Measurements from ENCODE around the gene ABCB9.
"Not testable (repeated sequence)": the region's sequence is repeated elsewhere in the genome, so short reads cannot be mapped to it uniquely, and the experiment has no call there.

Gene ABCB9

DNA sequence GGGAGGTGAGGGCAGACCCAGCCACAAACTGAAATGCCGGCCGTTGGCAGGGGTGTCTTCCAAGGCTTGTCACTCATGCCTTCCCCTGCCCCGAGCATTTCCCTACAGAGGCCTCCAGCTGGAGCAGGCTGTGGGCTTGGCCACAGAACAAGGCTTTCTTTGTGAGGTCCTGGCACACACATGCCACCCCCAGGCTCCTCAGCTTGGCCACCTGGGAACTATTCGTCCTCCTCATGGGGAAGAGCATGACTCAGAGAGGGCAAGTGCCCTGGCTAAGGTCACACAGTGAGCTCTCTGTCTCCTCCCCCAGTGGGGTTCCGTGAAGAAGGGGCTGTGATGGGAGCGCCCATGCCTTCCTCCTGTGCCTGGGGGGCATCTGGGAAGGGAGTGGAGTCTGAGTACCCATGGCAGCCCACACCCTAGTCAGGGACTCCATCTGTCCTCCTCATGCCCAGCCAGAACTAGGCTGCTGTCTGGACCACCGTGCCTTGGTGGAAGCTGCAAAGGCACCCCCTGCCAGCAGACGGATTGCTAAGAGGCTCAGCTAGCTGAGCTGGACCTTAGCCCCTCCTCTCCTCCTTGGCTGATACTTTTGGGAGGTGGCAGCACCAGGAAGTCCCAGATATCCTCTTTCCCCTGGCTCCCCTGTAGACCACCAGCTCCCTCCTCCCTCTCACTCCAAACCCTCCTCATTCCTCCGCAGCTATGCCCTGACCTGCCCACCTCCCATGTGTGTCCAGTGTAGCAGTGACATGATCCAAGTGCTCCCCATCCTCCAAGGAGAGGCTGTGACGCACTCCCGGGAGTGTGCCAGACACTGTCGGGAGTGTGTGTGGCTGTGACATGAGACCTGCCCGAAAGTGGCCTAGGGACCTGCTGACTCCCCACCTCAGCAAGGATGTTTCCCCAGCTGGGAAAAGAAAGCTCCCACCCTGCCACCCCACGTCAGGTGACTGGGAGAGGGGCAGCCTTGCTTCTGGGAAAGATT lies 21.4 kb downstream of the ABCB9 start:
- Mint-ChIP-seq H3K4me3 (no peak overlapping the region), H3K27ac (peak overlapping the region; percentile 43), H3K4me1 (peaks cover 14% of the 10 kb centered on the region)

DNA sequence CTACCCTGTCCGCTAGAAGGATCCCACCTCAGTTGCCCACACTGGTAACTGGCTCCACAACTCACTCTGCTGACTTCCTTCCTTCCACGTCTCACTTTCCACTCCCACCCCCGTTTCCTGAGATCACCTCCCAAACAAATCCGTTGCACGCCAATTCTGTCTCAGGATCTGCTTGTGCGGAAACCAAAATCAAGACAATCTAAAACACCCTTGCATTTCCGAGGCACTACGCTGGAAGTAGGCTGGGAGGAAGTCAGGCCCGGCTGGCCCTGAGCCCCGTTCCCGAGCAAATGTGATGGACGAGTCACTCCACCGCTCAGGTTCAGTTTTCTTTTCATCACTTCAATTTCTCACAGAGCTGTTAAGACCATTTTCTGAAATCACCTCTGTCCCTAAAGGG lies 23.1 kb downstream of the ABCB9 start:
- no peak overlapping the region for H3K27ac Mint-ChIP-seq
- H3K4me1 Mint-ChIP-seq, result peaks cover 14% of the 10 kb centered on the region

More for the DNA sequence above, 21.4 kb downstream of the ABCB9 start:
- no peaks in the 10 kb centered on the region for H3K27me3 Mint-ChIP-seq
- peaks cover 3% of the 10 kb centered on the region for H3K36me3 Mint-ChIP-seq
- no peaks in the 10 kb centered on the region for H3K9me3 Mint-ChIP-seq

DNA sequence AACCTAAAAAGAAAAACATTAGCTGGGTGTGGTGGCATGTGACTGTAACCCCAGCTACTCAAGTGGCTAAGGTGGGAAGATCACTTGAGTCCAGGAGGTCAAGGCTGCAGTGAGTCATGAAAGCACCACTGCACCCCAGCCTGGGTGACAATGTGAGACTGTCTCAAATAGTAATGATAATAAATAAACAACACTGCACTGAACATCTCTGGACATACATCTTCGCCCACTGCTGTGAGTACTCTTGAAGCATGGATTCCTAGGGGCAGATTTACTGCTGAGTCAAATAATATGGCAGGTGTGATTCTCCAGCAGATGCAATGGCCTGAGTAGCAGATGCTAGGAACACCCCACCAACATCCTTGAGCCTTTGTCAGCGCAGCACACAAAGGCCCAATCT lies 23.6 kb downstream of the ABCB9 start:
- Mint-ChIP-seq H3K4me3 (no peak overlapping the region), H3K4me1 (peaks cover 14% of the 10 kb centered on the region), H3K36me3 (peaks cover 6% of the 10 kb centered on the region), H3K9me3 (no peaks in the 10 kb centered on the region), H3K27me3 (no peaks in the 10 kb centered on the region), H3K27ac (no peak overlapping the region)

More for the DNA sequence above, 23.1 kb downstream of the ABCB9 start:
- Mint-ChIP-seq H3K36me3 (peaks cover 6% of the 10 kb centered on the region), H3K9me3 (no peaks in the 10 kb centered on the region), H3K4me3 (peak overlapping the region; percentile 41), H3K27me3 (no peaks in the 10 kb centered on the region)

DNA sequence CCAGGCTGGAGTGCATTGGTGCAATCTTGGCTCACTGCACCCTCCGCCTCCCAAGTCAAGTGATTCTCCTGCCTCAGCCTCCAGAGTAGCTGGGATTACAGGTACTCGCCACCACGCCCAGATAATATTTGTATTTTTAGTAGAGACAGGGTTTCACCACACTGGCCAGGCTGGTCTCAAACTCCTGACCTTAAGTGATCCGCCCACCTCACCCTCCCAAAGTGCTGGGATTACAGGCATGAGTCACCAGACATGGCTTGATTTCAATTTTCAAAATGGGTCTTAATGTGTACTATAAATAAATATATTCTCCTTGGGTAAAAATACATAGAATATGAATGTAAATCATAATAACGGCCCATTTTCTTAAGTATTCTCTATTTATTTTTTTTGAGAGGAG lies 24.9 kb downstream of the ABCB9 start:
- H3K4me1 Mint-ChIP-seq, H3K27me3 Mint-ChIP-seq, H3K9me3 Mint-ChIP-seq, H3K4me3 Mint-ChIP-seq, H3K27ac Mint-ChIP-seq, H3K36me3 Mint-ChIP-seq: not testable (repeated sequence)

DNA sequence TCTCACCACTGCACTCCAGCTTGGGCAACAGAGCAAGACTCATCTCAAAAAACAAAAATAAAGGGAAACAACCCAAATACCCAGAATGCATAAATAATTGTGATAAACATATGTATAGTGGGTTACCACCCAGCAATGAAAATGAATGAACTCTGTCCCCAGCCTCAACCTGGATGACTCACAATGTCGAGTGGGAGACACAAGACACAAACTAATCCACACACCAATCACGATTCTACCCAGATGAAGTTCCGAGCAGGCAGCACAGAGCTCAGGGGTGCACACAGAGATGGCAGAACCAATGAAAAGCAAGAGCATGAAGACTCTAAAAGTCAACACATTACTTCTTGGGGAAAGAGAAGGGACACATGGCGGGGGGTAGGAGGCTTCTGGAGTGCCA lies 27.1 kb downstream of the ABCB9 start:
- Mint-ChIP-seq H3K27ac (no peak overlapping the region), H3K36me3 (peaks cover 4% of the 10 kb centered on the region), H3K9me3 (no peaks in the 10 kb centered on the region), H3K4me1 (no peaks in the 10 kb centered on the region), H3K27me3 (no peaks in the 10 kb centered on the region), H3K4me3 (no peak overlapping the region)

DNA sequence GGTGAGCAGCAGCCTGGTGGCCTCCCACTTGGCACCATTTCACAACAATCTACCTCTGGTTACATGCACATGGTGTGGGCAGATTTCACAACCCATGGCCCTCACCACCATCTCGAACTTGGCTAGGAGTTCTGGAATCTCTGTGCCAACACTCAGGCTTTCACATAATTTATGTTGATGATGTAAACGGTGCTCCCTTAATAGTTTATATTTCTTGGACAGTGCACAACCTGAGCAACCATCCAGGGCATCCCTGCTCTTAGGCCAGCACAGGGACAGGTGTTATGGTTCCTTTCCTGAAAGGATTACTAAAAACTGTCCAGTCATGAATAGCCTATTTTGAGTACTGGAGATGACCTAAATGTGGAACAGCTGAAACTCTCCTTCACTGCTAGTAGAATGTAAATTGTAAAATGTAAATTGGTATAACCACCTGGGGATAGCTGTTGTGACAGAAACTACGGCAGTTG lies 28.6 kb downstream of the ABCB9 start:
- Mint-ChIP-seq H3K4me1 (no peaks in the 10 kb centered on the region), H3K4me3 (no peak overlapping the region), H3K36me3 (peaks cover 3% of the 10 kb centered on the region), H3K27ac (no peak overlapping the region), H3K27me3 (no peaks in the 10 kb centered on the region), H3K9me3 (no peaks in the 10 kb centered on the region)

DNA sequence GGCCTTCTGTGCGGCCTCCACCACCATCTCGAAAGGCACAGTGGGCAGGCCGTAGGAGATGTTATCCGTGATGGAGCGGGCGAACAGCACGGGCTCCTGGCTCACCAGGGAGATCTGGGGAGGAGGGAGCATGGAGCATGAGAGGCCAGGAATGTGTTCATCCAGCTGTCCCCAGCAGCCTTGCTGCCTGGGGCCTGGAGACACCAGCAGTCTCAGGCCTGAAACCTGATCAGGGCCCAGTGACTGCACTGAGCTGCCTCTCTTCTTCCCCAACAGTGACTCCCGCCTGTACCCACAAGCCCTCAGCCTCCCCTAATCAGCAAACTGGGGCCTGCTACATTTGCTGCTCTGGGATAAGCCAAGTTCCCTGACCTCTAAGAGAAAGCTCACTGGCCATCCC lies 30.9 kb downstream of the ABCB9 start:
- H3K9me3 Mint-ChIP-seq, result no peaks in the 10 kb centered on the region

DNA sequence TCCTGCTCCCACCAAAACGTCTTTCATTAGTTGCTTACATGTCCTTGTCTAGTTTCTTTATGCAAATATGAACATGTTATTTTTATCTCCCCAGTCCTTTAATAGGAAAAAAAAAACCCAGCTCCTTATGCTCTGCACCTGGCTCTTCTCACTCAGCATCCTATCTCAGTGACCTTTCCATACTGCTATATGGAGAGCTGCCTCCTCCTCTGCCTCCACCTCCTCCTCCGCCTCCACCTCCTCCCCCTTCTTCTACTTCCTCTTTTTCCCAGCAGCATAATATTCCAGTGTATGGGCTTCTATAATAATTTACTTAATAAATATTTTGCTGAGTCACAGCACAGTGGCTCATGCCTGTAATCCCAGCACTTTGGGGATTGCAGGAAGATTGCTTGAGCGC lies 31.5 kb downstream of the ABCB9 start:
- Mint-ChIP-seq H3K27me3 (no peaks in the 10 kb centered on the region), H3K27ac (no peak overlapping the region), H3K4me1 (no peaks in the 10 kb centered on the region), H3K4me3 (no peak overlapping the region), H3K36me3 (peaks cover 3% of the 10 kb centered on the region), H3K9me3 (no peaks in the 10 kb centered on the region)

More for the DNA sequence above, 30.9 kb downstream of the ABCB9 start:
- Mint-ChIP-seq H3K36me3 (peaks cover 3% of the 10 kb centered on the region), H3K27me3 (no peaks in the 10 kb centered on the region), H3K4me3 (no peak overlapping the region), H3K27ac (no peak overlapping the region), H3K4me1 (no peaks in the 10 kb centered on the region)

DNA sequence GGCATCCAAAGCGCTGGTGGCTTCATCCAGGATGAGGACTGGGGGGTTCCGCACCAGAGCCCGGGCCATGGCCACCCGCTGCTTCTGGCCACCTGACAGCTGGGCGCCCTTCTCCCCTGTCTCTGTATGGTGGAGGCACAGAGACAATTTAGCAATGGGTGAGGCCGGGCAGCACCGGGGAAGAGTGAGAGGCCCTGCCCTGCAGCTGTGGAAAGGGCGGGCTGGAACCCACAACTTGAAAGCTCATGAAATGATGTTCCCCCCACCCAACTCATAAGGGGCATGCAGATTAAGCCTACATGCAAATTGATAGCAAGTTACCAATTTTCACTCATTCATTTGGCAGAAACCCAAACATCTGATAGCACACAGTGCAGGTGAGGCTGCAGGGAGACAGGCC lies 34.1 kb downstream of the ABCB9 start:
- Mint-ChIP-seq H3K4me1 (no peaks in the 10 kb centered on the region), H3K36me3 (peaks cover 1% of the 10 kb centered on the region), H3K9me3 (no peaks in the 10 kb centered on the region), H3K27ac (no peak overlapping the region), H3K4me3 (no peak overlapping the region), H3K27me3 (no peaks in the 10 kb centered on the region)

DNA sequence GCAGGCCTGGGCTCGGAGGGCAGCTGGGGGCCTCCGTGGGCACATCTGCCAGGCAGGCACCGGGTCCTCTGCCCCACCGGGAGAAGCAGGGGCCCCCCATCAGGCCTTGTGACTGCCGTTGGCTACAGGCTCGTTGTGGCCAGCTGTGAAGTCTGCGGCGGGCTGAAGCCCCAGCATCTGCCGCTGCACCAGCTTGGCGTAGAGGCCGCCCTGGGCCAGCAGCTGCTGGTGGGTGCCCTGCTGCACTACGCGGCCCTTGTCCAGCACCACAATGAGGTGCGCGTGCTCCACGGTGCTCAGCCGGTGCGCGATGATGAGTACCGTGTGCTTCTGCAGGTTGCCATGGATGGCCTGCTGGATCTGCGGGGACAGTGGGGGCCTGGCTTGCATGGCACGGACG lies 36.5 kb downstream of the ABCB9 start:
- Mint-ChIP-seq H3K9me3 (no peaks in the 10 kb centered on the region), H3K27ac (no peak overlapping the region), H3K4me1 (no peaks in the 10 kb centered on the region), H3K4me3 (no peak overlapping the region), H3K27me3 (no peaks in the 10 kb centered on the region), H3K36me3 (peaks cover 1% of the 10 kb centered on the region)

DNA sequence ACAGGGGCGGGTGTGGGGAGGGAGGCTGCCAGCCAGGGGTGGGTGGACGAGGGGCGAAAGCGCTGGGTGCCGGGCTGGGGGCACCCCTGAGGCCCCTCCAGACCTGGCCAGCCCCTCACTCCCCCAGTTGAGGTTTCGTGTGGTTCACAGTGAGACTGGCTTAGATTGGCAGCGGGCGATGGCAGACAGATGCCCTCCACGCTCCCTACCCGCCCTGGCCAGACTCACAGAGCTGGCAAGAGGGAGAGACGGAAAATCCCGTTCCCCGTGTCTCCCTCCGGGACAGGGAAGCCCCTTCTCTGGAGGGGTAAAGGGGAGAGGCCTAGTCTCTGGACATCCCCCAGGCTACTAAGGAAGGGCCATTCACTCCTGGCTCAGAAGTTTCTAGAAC lies 37.1 kb downstream of the ABCB9 start:
- Mint-ChIP-seq H3K36me3 (peaks cover 1% of the 10 kb centered on the region), H3K27me3 (no peaks in the 10 kb centered on the region), H3K4me1 (no peaks in the 10 kb centered on the region), H3K9me3 (no peaks in the 10 kb centered on the region), H3K27ac (no peak overlapping the region), H3K4me3 (no peak overlapping the region)

DNA sequence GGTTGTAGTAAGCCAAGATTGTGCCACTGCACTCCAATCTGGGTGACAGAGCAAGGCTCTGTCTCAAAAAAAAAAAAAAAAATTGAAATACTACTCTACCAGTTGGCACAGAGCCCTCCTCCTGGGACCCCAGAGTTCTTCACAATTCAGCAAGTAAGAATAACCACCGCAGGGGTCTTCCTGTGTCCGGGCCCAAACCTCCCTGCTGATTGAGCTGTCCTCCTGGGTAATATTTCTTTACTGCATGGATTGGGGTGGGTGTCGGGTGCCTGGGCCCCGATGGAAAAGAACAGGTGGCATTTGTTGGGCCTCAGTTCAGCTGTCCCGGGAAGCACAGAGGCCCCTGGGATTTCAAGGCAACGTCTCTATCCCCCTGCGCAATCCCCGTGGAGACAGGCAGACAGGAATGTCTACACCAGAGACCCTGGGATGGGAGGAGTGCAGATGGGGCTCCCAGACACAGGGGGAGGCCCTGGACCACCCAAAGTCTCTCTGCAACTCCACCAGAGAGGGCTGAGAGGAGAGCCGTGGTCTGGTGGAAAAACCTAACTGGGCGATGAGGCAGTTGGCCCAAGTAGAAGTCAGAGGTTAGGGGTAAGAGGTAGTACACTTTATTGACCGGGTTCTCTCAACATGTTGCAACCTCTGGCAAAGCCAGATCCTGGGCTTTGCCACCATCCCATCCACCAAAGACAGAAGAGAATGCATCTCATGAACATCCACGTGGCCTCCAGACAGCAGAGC lies 37.7 kb downstream of the ABCB9 start:
- Mint-ChIP-seq H3K4me3 (no peak overlapping the region), H3K27ac (no peak overlapping the region), H3K9me3 (no peaks in the 10 kb centered on the region), H3K36me3 (peaks cover 1% of the 10 kb centered on the region), H3K27me3 (no peaks in the 10 kb centered on the region), H3K4me1 (no peaks in the 10 kb centered on the region)

DNA sequence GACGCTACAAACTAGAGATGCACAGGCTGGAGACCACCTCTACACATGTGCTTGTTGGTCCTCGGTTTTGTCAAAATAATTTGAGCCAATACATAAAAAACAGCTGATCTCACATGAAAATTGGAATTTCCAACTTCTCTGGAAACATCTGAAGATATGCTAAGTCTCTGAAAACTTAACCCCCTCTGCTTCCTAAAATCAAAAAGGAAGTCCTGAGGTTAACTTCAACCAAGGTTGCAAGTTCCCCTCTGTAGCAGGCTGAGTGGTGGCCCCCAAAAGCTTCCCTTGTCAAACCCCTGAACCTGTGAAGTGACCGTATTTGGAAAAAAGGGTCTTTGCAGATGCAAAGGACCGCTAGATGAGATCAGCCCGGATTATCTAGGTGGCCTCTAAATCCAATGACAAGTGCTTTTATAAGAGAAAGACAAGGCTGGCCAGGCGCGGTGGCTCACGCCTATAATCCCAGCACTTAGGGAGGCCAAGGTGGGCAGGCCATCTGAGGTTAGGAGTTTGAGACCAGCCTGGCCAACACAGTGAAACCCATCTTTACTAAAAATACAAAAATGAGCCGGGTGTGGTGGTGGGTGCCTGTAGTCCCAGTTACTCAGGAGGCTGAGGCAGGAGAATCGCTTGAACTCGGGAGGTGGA lies 38.4 kb downstream of the ABCB9 start:
- H3K4me3 Mint-ChIP-seq, result no peak overlapping the region
- no peaks in the 10 kb centered on the region for H3K4me1 Mint-ChIP-seq
- no peaks in the 10 kb centered on the region for H3K27me3 Mint-ChIP-seq
- H3K36me3 Mint-ChIP-seq, result peaks cover 1% of the 10 kb centered on the region
- H3K9me3 Mint-ChIP-seq, result no peaks in the 10 kb centered on the region
- no peak overlapping the region for H3K27ac Mint-ChIP-seq

DNA sequence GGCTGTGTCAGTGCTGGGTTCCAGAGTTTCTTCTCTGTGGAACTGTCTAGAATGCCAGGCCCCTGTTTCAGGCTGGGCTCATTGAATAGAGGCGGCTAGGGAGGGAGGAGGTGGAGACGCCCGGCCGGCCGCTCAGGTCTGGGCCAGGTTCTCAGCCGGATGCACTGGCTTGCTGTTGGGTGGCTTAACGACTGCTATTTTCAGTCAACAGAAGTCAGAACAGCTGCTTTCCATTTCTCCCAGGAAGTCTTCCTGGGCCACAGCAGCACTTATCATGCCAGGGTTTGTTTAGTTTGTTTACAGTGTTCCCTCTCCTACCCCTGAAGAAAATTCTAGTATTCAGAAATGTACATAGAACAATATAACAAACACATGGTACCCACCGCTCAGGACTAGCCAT lies 44.3 kb downstream of the ABCB9 start:
- no peaks in the 10 kb centered on the region for H3K36me3 Mint-ChIP-seq
- H3K4me3 Mint-ChIP-seq, result no peak overlapping the region
- H3K27me3 Mint-ChIP-seq, result no peaks in the 10 kb centered on the region
- H3K27ac Mint-ChIP-seq, result no peak overlapping the region
- no peaks in the 10 kb centered on the region for H3K4me1 Mint-ChIP-seq
- H3K9me3 Mint-ChIP-seq, result no peaks in the 10 kb centered on the region

DNA sequence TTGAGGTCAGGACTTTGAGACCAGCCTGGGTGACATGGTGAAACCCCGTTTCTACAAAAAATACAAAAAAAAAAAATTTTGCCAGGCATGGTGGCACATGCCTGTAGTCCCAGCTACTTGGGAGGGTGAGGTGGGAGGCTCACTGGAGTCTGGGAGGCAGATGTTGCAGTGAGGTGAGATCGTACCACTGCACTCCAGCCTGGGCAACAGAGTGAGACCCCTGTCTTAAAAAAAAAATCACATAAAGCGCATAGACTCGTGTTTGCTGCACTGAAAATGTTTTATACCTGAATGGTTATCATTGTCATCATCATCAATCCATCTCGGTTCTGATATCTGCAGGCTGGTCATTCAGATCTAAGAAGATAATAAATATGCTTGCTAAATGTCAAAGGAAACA lies 45.6 kb downstream of the ABCB9 start:
- H3K4me3 Mint-ChIP-seq, result no peak overlapping the region
- H3K27ac Mint-ChIP-seq, result no peak overlapping the region
- H3K9me3 Mint-ChIP-seq, result no peaks in the 10 kb centered on the region
- no peaks in the 10 kb centered on the region for H3K36me3 Mint-ChIP-seq
- H3K4me1 Mint-ChIP-seq, result no peaks in the 10 kb centered on the region
- no peaks in the 10 kb centered on the region for H3K27me3 Mint-ChIP-seq

DNA sequence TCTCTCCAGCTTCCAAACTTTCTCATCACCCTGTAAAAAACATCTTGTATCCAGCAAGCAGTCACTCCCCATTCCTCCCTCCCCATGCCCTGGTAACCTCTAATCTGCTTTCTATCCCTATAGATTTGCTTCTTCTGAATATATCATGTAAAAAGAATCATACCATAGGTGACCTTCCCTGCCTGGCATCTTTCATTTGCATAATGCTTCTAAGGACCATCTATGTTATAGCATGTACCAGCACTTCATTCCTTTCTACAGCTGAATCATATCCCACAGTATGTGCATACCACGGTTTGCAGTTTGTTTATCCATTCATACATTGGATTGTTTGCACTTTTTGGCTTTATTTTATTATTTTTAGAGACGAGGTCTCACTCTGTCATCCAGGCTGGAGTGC lies 47.4 kb downstream of the ABCB9 start:
- Mint-ChIP-seq H3K27ac (no peak overlapping the region), H3K27me3 (no peaks in the 10 kb centered on the region), H3K4me3 (no peak overlapping the region), H3K9me3 (no peaks in the 10 kb centered on the region), H3K4me1 (no peaks in the 10 kb centered on the region), H3K36me3 (no peaks in the 10 kb centered on the region)
